ENCODE results near the gene FIGN. TPM values are rescaled to one million over a fixed set of nuclear protein-coding genes. Genes with fewer than 3 reads are reported as not detected.

Gene FIGN
- total RNA-seq, 1 experiment from 2014 or later: not detected

- POLR2A ChIA-PET: no interaction called here
- Histone ChIP-seq H3K27ac (ENCODE audit: low read depth, low read length) (no peak overlapping the region), H3K36me3 (ENCODE audit: control insufficient read depth in 1 of 2, insufficient read depth in 2 of 2, low read length in 2 of 2) (no peaks in the 10 kb centered on the region), H3K4me2 (ENCODE audit: low read length) (no peak overlapping the region), H3K9me3 (ENCODE audit: control insufficient read depth in 1 of 2, insufficient read depth in 1 of 2, low read depth in 1 of 2, low read length in 2 of 2) (no peaks in the 10 kb centered on the region), H3K4me1 (ENCODE audit: control insufficient read depth in 1 of 2, insufficient read depth in 2 of 2, low read length in 2 of 2) (no peaks in the 10 kb centered on the region), H3K9me2 (ENCODE audit: insufficient read depth) (no peaks in the 10 kb centered on the region), H3K9ac (ENCODE audit: low read length) (no peak overlapping the region), H3K79me2 (ENCODE audit: insufficient read depth, low read length) (no peaks in the 10 kb centered on the region), H4K20me1 (ENCODE audit: insufficient read depth) (no peaks in the 10 kb centered on the region), H3K4me3 (replicated peaks in 1 of 2; ENCODE audit: low read depth in 1 of 2, low read length in 2 of 2) (no peak overlapping the region), H2AFZ (ENCODE audit: low read depth, low read length, poor library complexity, severe bottlenecking) (no peak overlapping the region), H3K27me3 (ENCODE audit: insufficient read depth, low read length) (peaks cover 56% of the 10 kb centered on the region)
- DNase-seq (ENCODE audit: low read depth, low spot score): no peak
- no TSS peak for BruUV-seq (replicated peaks)
- TF ChIP-seq CEBPB (IDR thresholded peaks at IDR 0.05; ENCODE audit: low read depth) (no peak), ZNF274 (IDR thresholded peaks at IDR 0.05; ENCODE audit: low read depth, low read length) (no peak), EZH2 (IDR thresholded peaks at IDR 0.05) (0 out of 2 replicates have a peak, but pooled peaks have one; percentile 4), SIN3A (IDR thresholded peaks at IDR 0.05; ENCODE audit: low read depth) (no peak)
- intact Hi-C loops (cut with micrococcal nuclease): no loop called here
- CTCF ChIA-PET: no interaction called here
- RAD21 ChIA-PET (ENCODE audit: low non-redundant PET in 1 of 2, low total read pairs in 2 of 2, uncharacterized antibody in 2 of 2, unreplicated experiment in 2 of 2): no interaction called here
- ATAC-seq: no peak
Measured at GRCh38 chr2:163733956-163734355, 1.9 kb downstream of the FIGN start.

GRCh38 chr2:163733301-163733938, 2.4 kb downstream of the FIGN start:
- no peak overlapping the region for H3K27ac ChIP-seq (ENCODE audit: low read depth, low read length)
- no peak for ATAC-seq
- no TSS peak for BruUV-seq (replicated peaks)
- peaks cover 54% of the 10 kb centered on the region for H3K27me3 ChIP-seq (ENCODE audit: insufficient read depth, low read length)
- no peak for DNase-seq (ENCODE audit: low read depth, low spot score)
- no peak overlapping the region for H2AFZ ChIP-seq (ENCODE audit: low read depth, low read length, poor library complexity, severe bottlenecking)
- no peaks in the 10 kb centered on the region for H3K36me3 ChIP-seq (ENCODE audit: control insufficient read depth in 1 of 2, insufficient read depth in 2 of 2, low read length in 2 of 2)
- H3K9ac ChIP-seq (ENCODE audit: low read length): no peak overlapping the region
- intact Hi-C loops (cut with micrococcal nuclease): no loop called here
- ChIA-PET POLR2A (no interaction called here), RAD21 (ENCODE audit: low non-redundant PET in 1 of 2, low total read pairs in 2 of 2, uncharacterized antibody in 2 of 2, unreplicated experiment in 2 of 2) (no interaction called here), CTCF (no interaction called here)
- no peaks in the 10 kb centered on the region for H3K4me1 ChIP-seq (ENCODE audit: control insufficient read depth in 1 of 2, insufficient read depth in 2 of 2, low read length in 2 of 2)
- H3K79me2 ChIP-seq (ENCODE audit: insufficient read depth, low read length): no peaks in the 10 kb centered on the region
- H3K4me2 ChIP-seq (ENCODE audit: low read length): no peak overlapping the region
- H3K9me2 ChIP-seq (ENCODE audit: insufficient read depth): no peaks in the 10 kb centered on the region
- no peaks in the 10 kb centered on the region for H4K20me1 ChIP-seq (ENCODE audit: insufficient read depth)
- H3K9me3 ChIP-seq (ENCODE audit: control insufficient read depth in 1 of 2, insufficient read depth in 1 of 2, low read depth in 1 of 2, low read length in 2 of 2): no peaks in the 10 kb centered on the region
- TF ChIP-seq EZH2 (IDR thresholded peaks at IDR 0.05) (0 out of 2 replicates have a peak, but pooled peaks have one; percentile 61), POLR2A (IDR thresholded peaks at IDR 0.05; ENCODE audit: borderline replicate concordance, extremely low read depth, insufficient read depth, insufficient read length) (no peak), TCF7L2 (IDR thresholded peaks at IDR 0.05; ENCODE audit: borderline replicate concordance, extremely low read depth, insufficient read depth, insufficient read length) (no peak), YY1 (IDR thresholded peaks at IDR 0.05; ENCODE audit: extremely low read depth, insufficient replicate concordance, low read depth, low read length) (no peak), JUND (IDR thresholded peaks at IDR 0.05) (no peak)
- TF ChIP-seq, protein P1, sequence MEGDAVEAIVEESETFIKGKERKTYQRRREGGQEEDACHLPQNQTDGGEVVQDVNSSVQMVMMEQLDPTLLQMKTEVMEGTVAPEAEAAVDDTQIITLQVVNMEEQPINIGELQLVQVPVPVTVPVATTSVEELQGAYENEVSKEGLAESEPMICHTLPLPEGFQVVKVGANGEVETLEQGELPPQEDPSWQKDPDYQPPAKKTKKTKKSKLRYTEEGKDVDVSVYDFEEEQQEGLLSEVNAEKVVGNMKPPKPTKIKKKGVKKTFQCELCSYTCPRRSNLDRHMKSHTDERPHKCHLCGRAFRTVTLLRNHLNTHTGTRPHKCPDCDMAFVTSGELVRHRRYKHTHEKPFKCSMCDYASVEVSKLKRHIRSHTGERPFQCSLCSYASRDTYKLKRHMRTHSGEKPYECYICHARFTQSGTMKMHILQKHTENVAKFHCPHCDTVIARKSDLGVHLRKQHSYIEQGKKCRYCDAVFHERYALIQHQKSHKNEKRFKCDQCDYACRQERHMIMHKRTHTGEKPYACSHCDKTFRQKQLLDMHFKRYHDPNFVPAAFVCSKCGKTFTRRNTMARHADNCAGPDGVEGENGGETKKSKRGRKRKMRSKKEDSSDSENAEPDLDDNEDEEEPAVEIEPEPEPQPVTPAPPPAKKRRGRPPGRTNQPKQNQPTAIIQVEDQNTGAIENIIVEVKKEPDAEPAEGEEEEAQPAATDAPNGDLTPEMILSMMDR (IDR thresholded peaks at IDR 0.05 in 2 of 3, conservative IDR thresholded peaks at IDR 0.05 in 1 of 3; ENCODE audit: borderline replicate concordance in 1 of 3, insufficient read depth in 1 of 3, low read depth in 2 of 3, low read length in 2 of 3): no peak
- TF ChIP-seq, protein P2, sequence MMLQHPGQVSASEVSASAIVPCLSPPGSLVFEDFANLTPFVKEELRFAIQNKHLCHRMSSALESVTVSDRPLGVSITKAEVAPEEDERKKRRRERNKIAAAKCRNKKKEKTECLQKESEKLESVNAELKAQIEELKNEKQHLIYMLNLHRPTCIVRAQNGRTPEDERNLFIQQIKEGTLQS (IDR thresholded peaks at IDR 0.05): no peak
- no peak overlapping the region for H3K4me3 ChIP-seq (replicated peaks in 1 of 2; ENCODE audit: low read depth in 1 of 2, low read length in 2 of 2)

All from HCT116 (cell line).